WERI-Rb-1 (cell line): ENCODE results near the gene BBS2.

Source experiments
- DNase-seq: peaks from one replicate; pipeline ENCODE4 v3.0.0-alpha.2; 2020
- H3K27ac ChIP-seq: fragments of 250-450 bp; sonication (Bioruptor Pico); 2 replicates; pipeline ENCODE4 v1.5.1; 2020; ENCODE audit warnings: mild to moderate bottlenecking, moderate library complexity
- H3K27me3 ChIP-seq: fragments of 250-450 bp; sonication (Bioruptor Pico); 2 replicates; pipeline ENCODE4 v1.5.1; 2021; ENCODE audit warnings: mild to moderate bottlenecking, low read depth, moderate library complexity; ENCODE audit not compliant: insufficient read depth, severe bottlenecking
- H3K36me3 ChIP-seq: fragments of 250-450 bp; sonication (Bioruptor Pico); 2 replicates; pipeline ENCODE4 v1.5.1; 2020; ENCODE audit warnings: mild to moderate bottlenecking, moderate library complexity
- H3K4me3 ChIP-seq: 2 replicates; pipeline ENCODE4 v1.5.1; 2011; ENCODE audit warnings: low read depth, mild to moderate bottlenecking, control low read depth, low read length
- H3K9me3 ChIP-seq: fragments of 250-450 bp; sonication (Bioruptor Pico); 2 replicates; pipeline ENCODE4 v1.5.1; 2021; ENCODE audit warnings: mild to moderate bottlenecking, moderate library complexity; ENCODE audit not compliant: severe bottlenecking
- CTCF ChIP-seq: IDR thresholded peaks from 2 replicates; pipeline ENCODE4 v1.5.1; 2011; ENCODE audit warnings: low read depth, mild to moderate bottlenecking, control low read depth, inconsistent platforms, low read length

Gene BBS2

DNA sequence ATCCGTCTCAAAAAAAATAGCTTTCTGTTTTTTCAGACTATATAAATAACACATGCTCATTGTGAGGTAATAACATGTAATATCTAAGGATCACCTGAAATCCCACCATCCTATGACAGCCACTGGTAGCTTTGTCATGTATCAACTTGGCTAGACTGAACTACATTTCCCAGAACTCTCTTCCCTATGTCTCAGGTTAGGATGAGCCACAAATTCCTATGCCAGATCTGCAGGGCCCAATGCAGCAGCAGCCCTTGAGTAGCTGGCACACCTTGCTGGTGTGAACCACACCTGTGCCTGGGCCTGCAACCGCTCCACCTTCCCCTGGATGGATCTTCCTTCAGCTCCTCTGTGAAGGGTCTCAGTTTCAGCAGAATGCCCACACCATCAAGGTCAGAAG is 40.4 kb downstream of the BBS2 start:
- Histone ChIP-seq H3K36me3 (peaks cover 53% of the 10 kb centered on the region), H3K4me3 (no peak overlapping the region), H3K9me3 (no peaks in the 10 kb centered on the region), H3K27me3 (no peaks in the 10 kb centered on the region), H3K27ac (peak overlapping the region; percentile 86)
- no peak for TF ChIP-seq CTCF
- no peak for DNase-seq

- no peak for DNase-seq
- Histone ChIP-seq H3K27me3 (no peaks in the 10 kb centered on the region), H3K9me3 (no peaks in the 10 kb centered on the region), H3K27ac (peak overlapping the region; percentile 86), H3K4me3 (no peak overlapping the region), H3K36me3 (peaks cover 55% of the 10 kb centered on the region)
- TF ChIP-seq CTCF = no peak
These were observed 41.4 kb downstream of the BBS2 start for GRCh38 chr16:56478281-56479049.

GRCh38 chr16:56477096-56477878 is 42.5 kb downstream of the BBS2 start:
- peak overlapping the region; percentile 82 for H3K27ac ChIP-seq
- no peak overlapping the region for H3K4me3 ChIP-seq
- DNase-seq = no peak
- no peaks in the 10 kb centered on the region for H3K27me3 ChIP-seq
- no peak for TF ChIP-seq CTCF
- no peaks in the 10 kb centered on the region for H3K9me3 ChIP-seq
- peaks cover 60% of the 10 kb centered on the region for H3K36me3 ChIP-seq

DNA sequence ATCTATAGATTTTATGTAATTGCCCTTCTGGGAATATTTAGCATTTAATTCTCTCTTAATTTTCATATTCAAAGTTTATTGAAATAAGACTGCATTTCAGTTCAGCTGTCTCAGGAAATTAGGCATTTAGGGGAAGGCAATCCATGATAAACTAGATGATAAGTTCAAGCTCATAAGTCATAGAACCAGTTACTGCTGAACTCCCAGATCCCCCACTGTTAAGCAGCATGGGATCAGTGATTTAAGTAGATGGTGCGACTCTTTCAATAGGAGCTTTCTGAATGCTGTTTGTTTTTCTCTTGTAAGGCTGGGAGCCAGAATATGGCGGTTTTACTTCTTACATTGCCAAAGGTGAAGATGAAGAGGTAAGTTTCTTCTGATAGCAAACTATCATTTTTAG is 44.6 kb downstream of the BBS2 start:
- Histone ChIP-seq H3K27ac (peak overlapping the region; percentile 82), H3K9me3 (no peaks in the 10 kb centered on the region), H3K36me3 (peaks cover 80% of the 10 kb centered on the region), H3K4me3 (no peak overlapping the region), H3K27me3 (no peaks in the 10 kb centered on the region)
- peak; percentile 56 for DNase-seq
- no peak for TF ChIP-seq CTCF

DNA sequence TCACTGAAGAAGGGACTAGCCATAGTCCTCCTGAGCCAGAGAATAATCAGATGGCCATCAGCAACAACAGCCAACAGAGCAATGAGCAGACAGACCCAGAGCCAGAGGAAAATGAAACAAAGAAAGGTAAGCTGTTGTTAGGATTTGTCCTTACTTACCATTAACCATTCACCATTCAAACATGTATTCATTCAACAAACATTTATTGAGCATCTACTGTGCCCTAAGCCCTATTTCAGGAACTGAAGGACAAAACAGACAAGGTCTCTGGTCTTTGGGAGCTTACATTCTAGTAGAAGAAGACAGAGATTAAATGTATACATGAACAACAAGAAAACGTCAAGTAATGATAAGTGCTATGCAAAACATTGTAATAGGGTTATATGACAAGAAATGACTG is 49.2 kb downstream of the BBS2 start:
- no peak for TF ChIP-seq CTCF
- Histone ChIP-seq H3K27ac (no peak overlapping the region), H3K36me3 (peaks cover 70% of the 10 kb centered on the region), H3K27me3 (no peaks in the 10 kb centered on the region), H3K9me3 (no peaks in the 10 kb centered on the region), H3K4me3 (no peak overlapping the region)
- DNase-seq = no peak
